Stomach (tissue), 4 donors: ENCODE data around the gene NHSL1.

ENCODE experiments used
- EP300 ChIP-seq: sonication (generic); formaldehyde crosslinking; IDR thresholded peaks from one replicate; pipeline ENCODE4 v1.6.1; 2017; ENCODE audit warnings: antibody characterized with exemption
- POLR2A ChIP-seq, 4 donors: fragments of 450-650 bp; IDR thresholded peaks; one replicate each; pipeline ENCODE4 v1.6.1; 2016; ENCODE audit warnings: antibody characterized with exemption in 4 of 4, control low read depth in 2 of 4, mild to moderate bottlenecking in 1 of 4, moderate library complexity in 1 of 4
- POLR2AphosphoS5 ChIP-seq, 3 donors: sonication (generic); formaldehyde crosslinking; IDR thresholded peaks; one replicate each; pipeline ENCODE4 v1.6.1; 2016; ENCODE audit warnings: antibody characterized with exemption in 3 of 3
- TF ChIP-seq, protein P1 (sequence below), 7 experiments: fragments of 450-650 bp in 4 of 7; fragments of 200-600 bp in 3 of 7; sonication (generic) in 3 of 7; IDR thresholded peaks; one replicate each; pipeline ENCODE4 v1.5.1; 2016 to 2019; ENCODE audit warnings: antibody characterized with exemption in 7 of 7, control low read depth in 2 of 7, mild to moderate bottlenecking in 1 of 7

DNA sequence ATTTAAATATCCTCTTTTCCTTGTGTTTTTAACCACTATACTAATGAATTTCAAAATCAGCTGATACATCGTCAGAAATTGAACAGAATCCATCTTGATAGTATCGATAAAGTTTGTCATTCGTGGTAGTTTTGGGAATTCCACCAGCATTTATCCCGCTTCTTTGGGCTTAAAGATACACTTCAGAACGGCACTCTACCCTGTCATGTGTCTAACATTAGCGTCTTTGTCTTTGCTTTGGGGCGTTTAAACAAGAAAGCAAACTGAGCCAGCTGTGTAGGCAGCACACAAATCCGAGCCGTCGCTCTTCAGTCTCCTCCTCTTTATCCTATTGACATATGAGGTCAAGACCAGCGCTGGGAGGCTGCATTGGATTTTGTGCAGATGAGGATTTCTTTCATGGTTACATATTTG lies 27.5 kb upstream of the NHSL1 start:
- TF ChIP-seq, protein P1, sequence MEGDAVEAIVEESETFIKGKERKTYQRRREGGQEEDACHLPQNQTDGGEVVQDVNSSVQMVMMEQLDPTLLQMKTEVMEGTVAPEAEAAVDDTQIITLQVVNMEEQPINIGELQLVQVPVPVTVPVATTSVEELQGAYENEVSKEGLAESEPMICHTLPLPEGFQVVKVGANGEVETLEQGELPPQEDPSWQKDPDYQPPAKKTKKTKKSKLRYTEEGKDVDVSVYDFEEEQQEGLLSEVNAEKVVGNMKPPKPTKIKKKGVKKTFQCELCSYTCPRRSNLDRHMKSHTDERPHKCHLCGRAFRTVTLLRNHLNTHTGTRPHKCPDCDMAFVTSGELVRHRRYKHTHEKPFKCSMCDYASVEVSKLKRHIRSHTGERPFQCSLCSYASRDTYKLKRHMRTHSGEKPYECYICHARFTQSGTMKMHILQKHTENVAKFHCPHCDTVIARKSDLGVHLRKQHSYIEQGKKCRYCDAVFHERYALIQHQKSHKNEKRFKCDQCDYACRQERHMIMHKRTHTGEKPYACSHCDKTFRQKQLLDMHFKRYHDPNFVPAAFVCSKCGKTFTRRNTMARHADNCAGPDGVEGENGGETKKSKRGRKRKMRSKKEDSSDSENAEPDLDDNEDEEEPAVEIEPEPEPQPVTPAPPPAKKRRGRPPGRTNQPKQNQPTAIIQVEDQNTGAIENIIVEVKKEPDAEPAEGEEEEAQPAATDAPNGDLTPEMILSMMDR (IDR thresholded peaks at IDR 0.05) = no peak
- TF ChIP-seq EP300 = no peak
- TF ChIP-seq POLR2A (IDR thresholded peaks at IDR 0.05) = no peak
- TF ChIP-seq POLR2AphosphoS5 (IDR thresholded peaks at IDR 0.05) = no peak
